ENCODE measurements around the gene ARID5A.

ARID5A gene

DNA sequence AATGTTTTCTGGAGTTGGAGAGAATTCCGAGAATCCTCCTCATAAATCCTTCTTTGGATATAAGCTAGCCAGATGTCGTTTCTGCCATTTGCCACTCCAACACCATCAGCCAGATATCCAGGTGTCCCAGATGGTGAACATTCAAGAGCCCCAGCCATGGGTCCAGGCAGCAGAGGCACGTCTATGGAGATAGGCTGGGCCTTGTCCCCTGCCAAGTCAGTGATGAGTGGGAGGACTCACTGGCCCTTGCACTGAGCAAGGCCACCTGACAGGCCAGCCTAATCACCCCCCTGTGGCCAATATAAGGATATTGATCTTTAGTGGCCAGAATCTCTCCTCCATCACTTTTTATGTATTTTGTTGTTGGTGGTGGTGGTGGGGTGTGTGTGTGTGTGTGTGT, 28.0 kb downstream of the ARID5A start:
- no peak for DNase-seq (ENCODE audit: low read depth)
- H3K4me3 ChIP-seq (ENCODE audit: low read length) = no peak overlapping the region
- TF ChIP-seq, protein P1, sequence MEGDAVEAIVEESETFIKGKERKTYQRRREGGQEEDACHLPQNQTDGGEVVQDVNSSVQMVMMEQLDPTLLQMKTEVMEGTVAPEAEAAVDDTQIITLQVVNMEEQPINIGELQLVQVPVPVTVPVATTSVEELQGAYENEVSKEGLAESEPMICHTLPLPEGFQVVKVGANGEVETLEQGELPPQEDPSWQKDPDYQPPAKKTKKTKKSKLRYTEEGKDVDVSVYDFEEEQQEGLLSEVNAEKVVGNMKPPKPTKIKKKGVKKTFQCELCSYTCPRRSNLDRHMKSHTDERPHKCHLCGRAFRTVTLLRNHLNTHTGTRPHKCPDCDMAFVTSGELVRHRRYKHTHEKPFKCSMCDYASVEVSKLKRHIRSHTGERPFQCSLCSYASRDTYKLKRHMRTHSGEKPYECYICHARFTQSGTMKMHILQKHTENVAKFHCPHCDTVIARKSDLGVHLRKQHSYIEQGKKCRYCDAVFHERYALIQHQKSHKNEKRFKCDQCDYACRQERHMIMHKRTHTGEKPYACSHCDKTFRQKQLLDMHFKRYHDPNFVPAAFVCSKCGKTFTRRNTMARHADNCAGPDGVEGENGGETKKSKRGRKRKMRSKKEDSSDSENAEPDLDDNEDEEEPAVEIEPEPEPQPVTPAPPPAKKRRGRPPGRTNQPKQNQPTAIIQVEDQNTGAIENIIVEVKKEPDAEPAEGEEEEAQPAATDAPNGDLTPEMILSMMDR (conservative IDR thresholded peaks at IDR 0.05; ENCODE audit: low read depth, low read length) = no peak

DNA sequence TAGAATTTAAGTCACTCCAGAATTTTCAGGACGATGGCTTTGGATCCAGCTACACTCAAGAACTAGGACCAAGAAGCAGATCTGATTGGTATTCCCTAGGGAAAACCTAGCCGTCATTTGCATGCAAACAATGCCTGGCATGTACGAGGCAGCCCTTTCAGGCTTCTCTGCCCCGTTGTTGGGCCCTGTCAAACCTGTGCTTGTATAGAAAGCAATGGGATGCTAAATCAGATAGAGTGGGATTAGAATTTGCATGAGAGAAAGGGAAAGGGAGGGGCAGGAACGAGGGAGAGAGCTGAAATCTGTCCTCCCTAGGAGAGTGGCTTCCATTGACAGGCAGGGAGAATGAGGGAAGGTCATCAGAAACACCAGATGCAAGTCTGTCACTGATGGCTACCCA, 28.6 kb downstream of the ARID5A start:
- TF ChIP-seq, protein P1 (conservative IDR thresholded peaks at IDR 0.05; ENCODE audit: low read depth, low read length) = no peak
- no peak for DNase-seq (ENCODE audit: low read depth)
- H3K4me3 ChIP-seq (ENCODE audit: low read length) = no peak overlapping the region

DNA sequence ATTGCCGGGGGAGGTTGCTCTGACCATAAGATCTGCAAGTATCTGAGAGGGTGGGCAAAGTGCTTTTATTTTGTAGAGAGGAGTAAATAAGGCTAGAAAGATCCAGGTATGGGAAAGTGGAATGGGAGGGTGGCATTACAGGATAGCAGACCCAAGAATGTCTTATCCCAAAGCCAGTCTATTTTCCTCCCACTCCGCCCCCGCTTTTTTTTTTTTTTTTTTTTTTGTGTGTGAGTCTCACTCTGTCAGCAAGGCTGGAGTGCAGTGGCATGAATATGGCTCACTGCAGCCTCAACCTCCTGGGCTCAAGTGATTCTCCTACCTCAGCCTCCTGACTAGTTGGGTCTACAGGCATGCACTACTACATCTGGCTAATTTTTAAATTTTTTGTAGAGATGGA, 31.5 kb downstream of the ARID5A start:
- H3K4me3 ChIP-seq (ENCODE audit: low read length) = no peak overlapping the region
- TF ChIP-seq, protein P1 (conservative IDR thresholded peaks at IDR 0.05; ENCODE audit: low read depth, low read length) = no peak
- no peak for DNase-seq (ENCODE audit: low read depth)

DNA sequence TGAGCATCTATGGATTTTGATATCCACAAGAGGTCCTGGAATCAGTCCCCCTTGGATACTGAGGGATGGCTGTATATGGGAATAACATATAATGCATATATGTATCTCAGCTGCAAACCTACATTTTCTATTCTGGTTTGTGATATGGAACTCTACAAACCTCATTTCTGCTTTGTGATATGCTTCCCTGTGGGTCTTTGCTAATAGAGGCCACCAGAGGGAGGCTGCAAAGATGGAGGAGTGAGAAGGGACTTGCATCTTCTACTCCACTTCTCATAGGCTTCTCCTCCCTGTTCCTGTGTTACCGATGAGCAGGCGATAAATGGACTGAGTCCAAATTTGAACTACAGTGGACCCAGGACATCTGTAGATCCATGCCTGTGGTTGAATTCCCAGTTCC, 37.8 kb downstream of the ARID5A start:
- DNase-seq (ENCODE audit: low read depth) = no peak
- TF ChIP-seq, protein P1 (conservative IDR thresholded peaks at IDR 0.05; ENCODE audit: low read depth, low read length) = peak; percentile 22
- no peak overlapping the region for H3K4me3 ChIP-seq (ENCODE audit: low read length)

DNA sequence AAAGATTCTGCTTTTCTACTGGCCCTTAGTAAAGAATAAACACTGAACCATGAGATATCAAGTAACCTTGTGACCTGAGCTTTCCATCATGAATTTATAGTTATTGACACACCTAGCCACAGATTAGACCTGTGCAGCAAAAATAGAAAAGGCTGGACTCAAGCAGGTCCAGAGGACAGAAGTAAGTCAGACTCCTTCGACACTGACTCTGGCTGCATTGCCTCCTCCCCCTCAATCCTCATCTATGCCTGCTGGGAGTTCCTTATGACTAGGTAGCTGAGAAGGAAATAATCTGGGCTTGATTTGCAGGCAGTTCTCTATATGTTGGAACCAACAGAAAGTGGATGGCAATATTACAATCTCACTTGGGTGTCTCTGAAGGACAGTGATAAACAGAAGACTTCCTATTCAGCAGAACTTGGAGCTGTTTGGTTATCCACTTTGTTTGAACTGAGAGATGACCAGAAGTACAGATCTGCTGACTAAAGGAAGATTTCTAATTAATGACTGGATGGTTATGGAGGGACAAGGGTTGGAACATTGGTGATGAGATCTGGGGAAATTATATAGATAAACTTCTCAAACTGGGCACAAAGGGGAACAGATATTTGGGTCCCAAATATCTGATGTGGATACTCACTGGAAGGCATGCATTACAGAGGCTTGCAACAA, 39.4 kb downstream of the ARID5A start:
- H3K4me3 ChIP-seq (ENCODE audit: low read length) = no peak overlapping the region
- TF ChIP-seq, protein P1 (conservative IDR thresholded peaks at IDR 0.05; ENCODE audit: low read depth, low read length) = no peak
- no peak for DNase-seq (ENCODE audit: low read depth)

DNA sequence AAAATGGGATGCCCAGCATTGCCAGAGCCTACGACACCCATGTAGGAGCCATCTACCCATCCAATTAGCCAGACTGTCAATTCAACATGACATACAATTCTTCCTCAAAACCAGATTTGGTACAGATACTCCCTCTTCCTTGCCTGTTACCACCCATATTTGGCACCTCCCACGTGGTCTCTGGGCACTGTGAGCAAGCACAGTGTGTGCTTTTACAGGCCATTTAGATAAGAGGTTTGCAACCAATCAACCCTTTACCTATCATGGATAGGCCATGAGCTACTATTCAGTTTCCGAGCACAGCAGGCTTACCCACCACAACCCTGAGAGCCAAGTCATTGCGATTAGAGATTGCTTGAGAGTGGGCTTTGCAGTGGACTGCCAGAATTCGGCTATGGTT, 40.9 kb downstream of the ARID5A start:
- DNase-seq (ENCODE audit: low read depth) = no peak
- TF ChIP-seq, protein P1 (conservative IDR thresholded peaks at IDR 0.05; ENCODE audit: low read depth, low read length) = no peak
- no peak overlapping the region for H3K4me3 ChIP-seq (ENCODE audit: low read length)

DNA sequence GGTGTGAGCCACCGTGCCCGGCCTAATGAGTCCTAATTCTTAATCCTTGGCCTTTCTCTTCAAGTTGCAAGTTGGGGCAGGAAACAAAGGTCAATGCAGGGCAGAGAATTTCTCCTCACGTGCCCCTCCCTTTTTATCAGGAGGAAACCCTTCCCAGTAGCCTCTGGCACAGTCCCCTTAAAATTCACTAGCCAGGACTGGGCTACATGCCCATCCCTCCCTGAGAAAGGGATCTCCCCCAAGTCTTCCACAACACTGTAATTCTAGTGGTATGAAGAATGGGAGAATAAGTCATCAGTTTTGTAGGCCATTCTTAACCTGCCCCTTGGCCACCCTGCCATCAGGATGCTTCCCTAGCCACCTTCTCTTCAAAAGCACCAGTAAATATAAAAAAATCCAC, 42.2 kb downstream of the ARID5A start:
- DNase-seq (ENCODE audit: low read depth) = no peak
- TF ChIP-seq, protein P1 (conservative IDR thresholded peaks at IDR 0.05; ENCODE audit: low read depth, low read length) = no peak
- no peak overlapping the region for H3K4me3 ChIP-seq (ENCODE audit: low read length)
